ENCODE results near the gene TSPO2.

The TSPO2 gene

GRCh38 chr6:41075651-41076626 is 33.7 kb downstream of the TSPO2 start:
- no peak for DNase-seq (ENCODE audit: low read depth)

- no peak for DNase-seq (ENCODE audit: low read depth)
Measured at GRCh38 chr6:41077536-41077935, 35.3 kb downstream of the TSPO2 start.

GRCh38 chr6:41078101-41078500 is 35.8 kb downstream of the TSPO2 start:
- no peak for DNase-seq (ENCODE audit: low read depth)

- DNase-seq (ENCODE audit: low read depth), result no peak
Measured at GRCh38 chr6:41079080-41079479, 36.8 kb downstream of the TSPO2 start.

GRCh38 chr6:41080621-41081020 is 38.4 kb downstream of the TSPO2 start:
- DNase-seq (ENCODE audit: low read depth), result no peak

- DNase-seq (ENCODE audit: low read depth), result no peak
Measured at GRCh38 chr6:41083072-41083471, 40.8 kb downstream of the TSPO2 start.

- DNase-seq (ENCODE audit: low read depth), result no peak
Measured at GRCh38 chr6:41085182-41085581, 42.9 kb downstream of the TSPO2 start.

GRCh38 chr6:41088451-41088850 is 46.2 kb downstream of the TSPO2 start:
- DNase-seq (ENCODE audit: low read depth), result no peak

GRCh38 chr6:41090841-41091761 is 48.8 kb downstream of the TSPO2 start:
- no peak for DNase-seq (ENCODE audit: low read depth)

GRCh38 chr6:41092421-41093140 is 50.3 kb downstream of the TSPO2 start:
- DNase-seq (ENCODE audit: low read depth), result no peak

- DNase-seq (ENCODE audit: low read depth), result no peak
Measured at GRCh38 chr6:41093729-41094128, 51.5 kb downstream of the TSPO2 start.

All from HS-27A (cell line).